ENCODE measurements around the gene RPL39. TPM values are rescaled to one million over a fixed set of nuclear protein-coding genes. Genes with fewer than 3 reads are reported as not detected.

The RPL39 gene
- total RNA-seq, 1 donor from 2014 or later, result 7,744 TPM

GRCh38 chrX:119760026-119760877 is 31.2 kb downstream of the RPL39 start:
- DNase-seq (ENCODE audit: low read depth), result no peak
- no peak overlapping the region for H3K4me3 ChIP-seq (ENCODE audit: low read depth, low read length)
- no peak for TF ChIP-seq CTCF (conservative IDR thresholded peaks at IDR 0.05; ENCODE audit: low read depth, low read length)

- H3K4me3 ChIP-seq (ENCODE audit: low read depth, low read length), result peak overlapping the region; percentile 52
- no peak for DNase-seq (ENCODE audit: low read depth)
- no peak for TF ChIP-seq CTCF (conservative IDR thresholded peaks at IDR 0.05; ENCODE audit: low read depth, low read length)
Measured at GRCh38 chrX:119759248-119759766, 32.1 kb downstream of the RPL39 start.

- DNase-seq (ENCODE audit: low read depth), result no peak
- H3K4me3 ChIP-seq (ENCODE audit: low read depth, low read length), result peak overlapping the region; percentile 52
- no peak for TF ChIP-seq CTCF (conservative IDR thresholded peaks at IDR 0.05; ENCODE audit: low read depth, low read length)
Measured at GRCh38 chrX:119758731-119759247, 32.6 kb downstream of the RPL39 start.

GRCh38 chrX:119757979-119758730 is 33.3 kb downstream of the RPL39 start, which contains the start of gene SOWAHD:
Gene SOWAHD (plus strand): TSS chrX:119758588. CDS start chrX:119758668, 80 bp downstream.
- DNase-seq (ENCODE audit: low read depth), result no peak
- no peak for TF ChIP-seq CTCF (conservative IDR thresholded peaks at IDR 0.05; ENCODE audit: low read depth, low read length)
- H3K4me3 ChIP-seq (ENCODE audit: low read depth, low read length), result peak within 1 kb of the TSS; percentile 52

GRCh38 chrX:119757646-119757978 is 33.8 kb downstream of the RPL39 start:
- no peak for TF ChIP-seq CTCF (conservative IDR thresholded peaks at IDR 0.05; ENCODE audit: low read depth, low read length)
- DNase-seq (ENCODE audit: low read depth), result no peak
- H3K4me3 ChIP-seq (ENCODE audit: low read depth, low read length), result peak overlapping the region; percentile 52

- DNase-seq (ENCODE audit: low read depth), result no peak
- no peak overlapping the region for H3K4me3 ChIP-seq (ENCODE audit: low read depth, low read length)
- TF ChIP-seq CTCF (conservative IDR thresholded peaks at IDR 0.05; ENCODE audit: low read depth, low read length), result no peak
Measured at GRCh38 chrX:119756926-119757635, 34.3 kb downstream of the RPL39 start.
